ENCODE data around the gene CTSE. TPM values are rescaled to one million over a fixed set of nuclear protein-coding genes. Genes with fewer than 3 reads are reported as not detected.
A peak's percentile ranks its signal among the peaks of the same experiment; 100 is the strongest.

The CTSE gene
- total RNA-seq, 4 donors from 2014 or later, result not detected

DNA sequence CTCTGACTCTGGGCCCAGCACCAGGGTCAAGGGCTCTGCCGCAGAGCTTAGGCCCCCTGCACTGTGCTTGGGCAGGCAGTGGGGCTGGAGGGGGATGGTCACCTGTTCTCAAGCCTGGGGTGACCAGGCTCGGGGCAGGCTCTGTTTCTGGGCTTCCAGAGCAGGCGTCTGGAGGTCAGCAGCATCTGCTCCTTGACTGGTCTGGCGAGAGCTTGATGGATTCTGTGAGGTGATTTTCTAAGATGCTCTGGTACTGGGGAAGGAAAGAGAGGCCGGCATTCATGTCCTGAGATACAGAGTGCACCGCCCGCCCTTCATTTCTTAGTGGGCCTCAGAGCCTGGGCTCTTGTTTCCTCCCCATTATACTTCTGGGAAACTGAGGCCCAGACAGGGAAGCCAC, 45.0 kb downstream of the CTSE start:
- DNase-seq (ENCODE audit: low spot score) (peak; percentile 8), ATAC-seq (ENCODE audit: low FRiP score) (no peak)
- TF ChIP-seq, protein P1, sequence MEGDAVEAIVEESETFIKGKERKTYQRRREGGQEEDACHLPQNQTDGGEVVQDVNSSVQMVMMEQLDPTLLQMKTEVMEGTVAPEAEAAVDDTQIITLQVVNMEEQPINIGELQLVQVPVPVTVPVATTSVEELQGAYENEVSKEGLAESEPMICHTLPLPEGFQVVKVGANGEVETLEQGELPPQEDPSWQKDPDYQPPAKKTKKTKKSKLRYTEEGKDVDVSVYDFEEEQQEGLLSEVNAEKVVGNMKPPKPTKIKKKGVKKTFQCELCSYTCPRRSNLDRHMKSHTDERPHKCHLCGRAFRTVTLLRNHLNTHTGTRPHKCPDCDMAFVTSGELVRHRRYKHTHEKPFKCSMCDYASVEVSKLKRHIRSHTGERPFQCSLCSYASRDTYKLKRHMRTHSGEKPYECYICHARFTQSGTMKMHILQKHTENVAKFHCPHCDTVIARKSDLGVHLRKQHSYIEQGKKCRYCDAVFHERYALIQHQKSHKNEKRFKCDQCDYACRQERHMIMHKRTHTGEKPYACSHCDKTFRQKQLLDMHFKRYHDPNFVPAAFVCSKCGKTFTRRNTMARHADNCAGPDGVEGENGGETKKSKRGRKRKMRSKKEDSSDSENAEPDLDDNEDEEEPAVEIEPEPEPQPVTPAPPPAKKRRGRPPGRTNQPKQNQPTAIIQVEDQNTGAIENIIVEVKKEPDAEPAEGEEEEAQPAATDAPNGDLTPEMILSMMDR (IDR thresholded peaks at IDR 0.05), result no peak

DNA sequence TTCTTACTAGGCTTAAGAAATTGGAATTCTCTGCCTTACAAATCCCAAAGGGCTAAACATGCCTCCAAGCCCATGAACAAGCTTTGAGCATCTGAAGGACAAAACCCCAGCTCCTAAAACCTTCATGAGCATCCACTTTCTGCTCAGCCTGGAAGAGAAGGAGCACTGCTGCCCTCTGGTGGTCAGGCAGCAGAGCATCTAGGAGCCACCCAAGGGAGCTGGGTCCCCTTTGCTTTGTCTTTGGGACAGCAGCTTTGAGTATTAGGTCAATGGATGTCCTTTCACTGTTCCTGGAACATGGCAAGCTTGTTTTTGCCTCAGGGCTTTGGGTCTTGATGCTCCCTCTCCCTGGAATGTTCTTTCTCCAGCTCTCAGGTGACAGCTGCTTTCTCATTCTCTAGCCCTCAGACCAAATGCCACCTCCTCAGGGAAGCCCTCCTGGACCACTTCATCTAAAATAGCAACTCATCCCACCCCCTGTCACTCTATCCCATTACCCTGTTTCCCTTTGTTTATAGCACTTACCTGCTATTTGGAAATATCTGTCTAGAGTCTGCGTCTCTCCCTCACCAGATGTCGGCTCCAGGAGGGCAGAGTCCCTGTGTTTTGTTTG, 46.2 kb downstream of the CTSE start:
- TF ChIP-seq, protein P1 (IDR thresholded peaks at IDR 0.05), result peak in 1 of 3 donors; percentile 68
- DNase-seq (ENCODE audit: low spot score) (peak; percentile 30), ATAC-seq (ENCODE audit: low FRiP score) (no peak)

DNA sequence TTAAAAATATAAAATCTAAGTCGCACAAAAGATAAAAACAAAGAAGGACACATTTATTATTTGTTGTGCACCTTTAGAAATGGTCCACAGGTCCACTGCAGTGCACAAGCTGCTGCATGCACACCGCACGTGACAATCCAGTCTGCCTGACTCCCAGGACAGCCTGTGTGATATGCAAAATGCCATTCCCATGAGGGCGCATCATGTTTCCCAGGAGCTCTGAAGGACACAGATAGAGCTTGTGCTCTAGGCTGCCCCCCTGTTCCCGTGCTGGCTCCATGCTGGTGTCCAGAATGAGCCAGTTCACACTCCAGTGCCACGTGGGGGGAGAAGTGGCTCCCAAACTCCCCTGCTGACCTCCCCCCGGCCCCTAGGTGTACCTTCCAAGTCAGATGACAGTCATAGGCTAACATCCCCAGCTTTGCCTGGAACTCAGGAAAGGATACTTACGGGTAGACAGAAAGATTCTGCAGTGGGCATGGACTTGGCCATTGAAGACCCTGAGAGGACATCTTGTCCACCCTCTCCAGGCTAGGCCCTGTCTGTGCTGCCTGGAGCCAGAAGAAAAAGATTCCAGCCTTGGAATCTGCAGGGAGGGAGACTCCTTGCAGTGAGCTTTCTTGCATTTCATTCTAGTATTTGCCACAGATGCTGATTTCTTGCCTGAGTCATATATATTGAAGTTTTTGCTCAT, 46.8 kb downstream of the CTSE start:
- TF ChIP-seq, protein P1 (IDR thresholded peaks at IDR 0.05), result no peak
- peak; percentile 12 for DNase-seq (ENCODE audit: low spot score)
- ATAC-seq (ENCODE audit: low FRiP score), result no peak

DNA sequence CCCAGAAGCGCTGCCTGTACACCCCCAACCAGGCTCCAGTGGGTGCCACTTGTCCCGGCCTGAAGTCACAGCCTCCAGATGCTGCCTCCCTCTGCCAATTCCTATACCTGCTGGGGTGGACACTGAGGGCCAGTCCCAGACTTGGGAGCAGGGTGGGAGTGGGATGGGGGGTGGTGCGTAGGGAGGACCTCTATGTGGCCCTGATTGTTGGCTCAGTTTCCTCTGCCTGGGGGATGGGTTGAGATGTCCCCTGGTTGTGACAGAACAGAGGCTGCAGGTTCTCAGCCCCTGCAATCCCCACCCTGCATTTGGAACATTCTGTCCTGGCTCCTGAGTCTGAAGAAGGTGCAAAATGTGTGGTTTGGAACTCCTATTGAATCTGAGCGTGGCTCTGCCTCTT, 47.7 kb downstream of the CTSE start:
- TF ChIP-seq, protein P1 (IDR thresholded peaks at IDR 0.05), result no peak
- DNase-seq (ENCODE audit: low spot score) (peak; percentile 14), ATAC-seq (ENCODE audit: low FRiP score) (no peak)

DNA sequence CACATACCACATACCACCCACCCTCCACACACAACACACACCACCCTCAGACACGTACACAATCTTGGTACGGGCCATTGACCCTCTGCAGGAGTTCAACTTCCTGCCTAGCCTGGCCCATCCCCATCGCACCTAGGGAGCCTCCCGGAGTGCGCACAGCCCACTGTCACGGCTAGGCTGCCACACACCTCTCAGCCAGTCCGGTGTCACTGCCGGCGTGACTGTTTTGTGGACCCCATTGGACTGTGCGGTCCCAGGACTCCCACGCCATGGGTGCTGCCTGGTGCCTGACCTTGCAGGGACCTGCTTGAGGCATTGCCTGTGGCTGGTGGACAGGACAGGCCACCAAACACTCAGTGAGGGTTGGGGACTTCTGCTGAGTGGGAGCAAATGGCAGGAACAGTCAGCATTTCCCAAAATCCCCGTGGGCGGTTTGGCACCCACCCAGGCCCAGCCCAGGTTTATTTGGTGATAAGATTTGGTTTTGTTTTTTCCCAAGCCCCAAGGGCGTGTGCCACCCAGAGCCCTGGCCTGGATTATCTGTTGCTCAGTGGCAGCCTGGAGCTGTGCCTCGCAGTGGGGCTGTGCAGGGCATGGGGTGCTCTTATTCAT, 48.2 kb downstream of the CTSE start:
- no peak for DNase-seq (ENCODE audit: low spot score)
- no peak for ATAC-seq (ENCODE audit: low FRiP score)
- TF ChIP-seq, protein P1 (IDR thresholded peaks at IDR 0.05), result no peak

DNA sequence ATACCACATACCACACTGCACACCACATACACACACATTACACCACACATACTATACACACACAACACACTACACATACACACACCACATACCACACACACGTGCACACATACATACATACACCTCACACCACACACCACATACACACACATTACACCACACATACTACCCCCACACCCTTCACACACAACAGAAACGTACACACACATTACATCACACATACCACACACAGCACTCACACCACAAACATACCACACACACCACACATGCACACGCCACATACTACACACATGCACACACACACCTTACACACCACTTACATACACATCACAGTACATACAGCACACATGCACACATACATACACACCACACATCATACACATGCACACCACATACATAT, 49.0 kb downstream of the CTSE start:
- peak; percentile 17 for DNase-seq (ENCODE audit: low spot score)
- TF ChIP-seq, protein P1 (IDR thresholded peaks at IDR 0.05), result no peak
- no peak for ATAC-seq (ENCODE audit: low FRiP score)
